HFF-Myc (cell line): ENCODE data around the gene GRIK2.
"Not testable (repeated sequence)": the region's sequence is repeated elsewhere in the genome, so short reads cannot be mapped to it uniquely, and the experiment has no call there.

Experiments
- DNase-seq: peaks from one replicate; pipeline ENCODE4 v3.0.0-alpha.2; 2011; ENCODE audit warnings: low read depth; ENCODE audit errors: extremely low read depth
- H3K4me3 ChIP-seq: replicated peaks from 2 replicates; pipeline ENCODE4 v1.5.1; 2011; ENCODE audit warnings: low read depth, mild to moderate bottlenecking, control low read depth, low read length
- TF ChIP-seq, protein P1 (sequence below): IDR thresholded peaks from 2 replicates; pipeline ENCODE4 v1.5.1; 2012; ENCODE audit warnings: mild to moderate bottlenecking, low read depth, low read length, control low read depth; ENCODE audit errors: missing control alignments

Gene GRIK2

DNA sequence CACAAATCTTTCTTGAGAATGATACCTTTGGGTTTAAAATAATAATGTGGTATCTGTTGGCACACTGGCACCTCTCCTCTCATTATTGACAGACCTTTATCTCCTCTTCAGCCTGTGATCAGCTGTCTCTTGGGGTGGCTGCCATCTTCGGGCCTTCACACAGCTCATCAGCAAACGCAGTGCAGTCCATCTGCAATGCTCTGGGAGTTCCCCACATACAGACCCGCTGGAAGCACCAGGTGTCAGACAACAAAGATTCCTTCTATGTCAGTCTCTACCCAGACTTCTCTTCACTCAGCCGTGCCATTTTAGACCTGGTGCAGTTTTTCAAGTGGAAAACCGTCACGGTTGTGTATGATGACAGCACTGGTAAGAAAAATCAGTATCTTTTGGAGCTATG is 232.8 kb downstream of the GRIK2 start:
- H3K4me3 ChIP-seq, result no peak overlapping the region
- TF ChIP-seq, protein P1, sequence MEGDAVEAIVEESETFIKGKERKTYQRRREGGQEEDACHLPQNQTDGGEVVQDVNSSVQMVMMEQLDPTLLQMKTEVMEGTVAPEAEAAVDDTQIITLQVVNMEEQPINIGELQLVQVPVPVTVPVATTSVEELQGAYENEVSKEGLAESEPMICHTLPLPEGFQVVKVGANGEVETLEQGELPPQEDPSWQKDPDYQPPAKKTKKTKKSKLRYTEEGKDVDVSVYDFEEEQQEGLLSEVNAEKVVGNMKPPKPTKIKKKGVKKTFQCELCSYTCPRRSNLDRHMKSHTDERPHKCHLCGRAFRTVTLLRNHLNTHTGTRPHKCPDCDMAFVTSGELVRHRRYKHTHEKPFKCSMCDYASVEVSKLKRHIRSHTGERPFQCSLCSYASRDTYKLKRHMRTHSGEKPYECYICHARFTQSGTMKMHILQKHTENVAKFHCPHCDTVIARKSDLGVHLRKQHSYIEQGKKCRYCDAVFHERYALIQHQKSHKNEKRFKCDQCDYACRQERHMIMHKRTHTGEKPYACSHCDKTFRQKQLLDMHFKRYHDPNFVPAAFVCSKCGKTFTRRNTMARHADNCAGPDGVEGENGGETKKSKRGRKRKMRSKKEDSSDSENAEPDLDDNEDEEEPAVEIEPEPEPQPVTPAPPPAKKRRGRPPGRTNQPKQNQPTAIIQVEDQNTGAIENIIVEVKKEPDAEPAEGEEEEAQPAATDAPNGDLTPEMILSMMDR, result no peak
- no peak for DNase-seq

DNA sequence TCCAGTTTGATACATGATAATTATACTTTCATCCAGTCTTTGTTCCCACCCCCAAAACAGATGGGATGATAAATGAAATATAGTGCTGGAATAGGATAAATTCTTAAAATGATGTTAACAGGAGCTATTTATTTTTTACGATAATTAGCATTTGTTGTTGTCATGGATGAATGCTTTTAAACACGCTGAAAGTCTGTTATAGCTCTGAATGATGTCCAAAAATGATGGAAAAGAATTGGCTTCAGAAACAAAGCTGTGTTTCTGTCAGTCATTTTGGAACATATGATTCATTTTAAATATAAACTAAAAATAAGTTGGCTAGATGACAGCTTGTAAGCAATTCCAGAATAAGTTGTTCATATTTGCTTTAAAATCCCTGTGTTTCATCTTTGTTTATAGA is 237.4 kb downstream of the GRIK2 start:
- H3K4me3 ChIP-seq, result no peak overlapping the region
- TF ChIP-seq, protein P1, result no peak
- no peak for DNase-seq

DNA sequence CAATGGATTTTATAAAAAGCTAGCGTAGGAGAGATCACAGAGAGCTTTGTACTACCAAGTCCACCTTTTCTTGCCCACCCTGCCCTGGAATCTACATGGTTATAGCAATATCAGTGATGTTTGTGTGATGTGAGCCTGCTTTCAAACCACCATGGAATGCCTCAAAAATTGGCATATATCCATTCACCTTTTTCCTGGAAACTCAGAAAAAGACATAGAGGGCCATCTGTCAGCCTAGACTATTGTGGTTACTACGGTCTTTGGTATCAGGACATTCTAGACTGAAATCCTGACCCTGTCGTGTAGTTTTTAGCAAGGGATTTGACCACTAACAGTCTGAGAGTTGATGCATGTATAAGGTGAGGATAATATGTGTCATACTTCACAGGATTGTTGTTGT is 239.6 kb downstream of the GRIK2 start:
- no peak for DNase-seq
- H3K4me3 ChIP-seq, result no peak overlapping the region
- TF ChIP-seq, protein P1, result no peak

DNA sequence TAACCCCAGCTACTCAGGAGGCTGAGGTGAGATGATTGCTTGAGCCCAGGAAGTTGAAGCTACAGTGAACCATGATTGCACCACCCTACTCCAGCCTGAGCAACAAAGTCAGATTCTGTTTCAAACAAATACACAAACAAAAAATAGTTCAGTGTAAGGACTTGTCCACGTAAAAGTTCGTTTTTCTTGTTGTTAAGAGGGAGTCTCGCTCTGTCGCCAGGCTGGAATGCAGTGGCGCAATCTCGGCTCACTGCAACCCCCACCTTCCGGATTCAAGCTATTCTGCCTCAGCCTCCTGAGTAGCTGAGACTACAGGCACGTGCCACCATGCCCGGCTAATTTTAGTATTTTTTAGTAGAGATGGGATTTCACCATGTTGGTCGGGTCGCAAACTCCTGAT is 245.4 kb downstream of the GRIK2 start:
- not testable (repeated sequence) for DNase-seq

DNA sequence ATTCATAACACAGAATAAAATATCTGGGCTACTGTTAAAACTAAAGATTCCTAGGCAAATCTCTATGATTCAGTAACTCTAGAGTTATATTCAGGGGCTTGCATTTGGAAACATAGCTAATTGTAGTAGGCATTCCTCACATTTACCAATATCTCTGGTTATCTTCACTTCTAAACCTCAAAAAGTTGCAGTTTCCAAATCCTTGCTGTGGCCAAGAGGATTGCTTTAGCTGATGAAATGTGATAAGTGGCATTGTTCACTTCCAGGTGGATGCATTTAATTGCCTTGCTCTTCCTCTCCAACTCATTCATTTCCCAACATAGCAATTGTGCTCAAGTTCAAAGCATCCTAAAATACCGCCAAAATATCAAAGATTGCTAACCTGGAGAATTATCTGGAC is 246.6 kb downstream of the GRIK2 start:
- TF ChIP-seq, protein P1, result no peak
- H3K4me3 ChIP-seq, result no peak overlapping the region

More for the DNA sequence above, 245.4 kb downstream of the GRIK2 start:
- H3K4me3 ChIP-seq, result not testable (repeated sequence)

DNA sequence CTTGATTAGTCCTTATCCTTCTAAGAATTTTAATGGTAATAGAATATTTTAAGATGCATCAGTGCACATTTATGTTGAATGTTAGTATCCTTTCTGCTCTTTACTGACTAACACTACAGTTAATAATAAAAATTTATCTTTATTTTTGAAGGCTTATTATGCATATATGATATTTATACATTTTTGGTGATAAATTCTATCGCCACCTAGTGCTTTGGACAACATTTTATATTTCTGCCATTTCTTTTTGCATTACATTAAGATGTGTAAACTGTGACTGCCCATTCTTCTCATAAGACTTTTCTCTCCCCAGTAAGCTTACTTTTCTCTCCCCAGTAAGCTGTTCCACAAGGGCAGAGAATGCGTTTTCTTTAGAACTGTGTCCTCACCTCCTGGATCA is 252.3 kb downstream of the GRIK2 start:
- TF ChIP-seq, protein P1, result no peak
- H3K4me3 ChIP-seq, result no peak overlapping the region
- no peak for DNase-seq

More for the DNA sequence above, 246.6 kb downstream of the GRIK2 start:
- DNase-seq, result no peak

DNA sequence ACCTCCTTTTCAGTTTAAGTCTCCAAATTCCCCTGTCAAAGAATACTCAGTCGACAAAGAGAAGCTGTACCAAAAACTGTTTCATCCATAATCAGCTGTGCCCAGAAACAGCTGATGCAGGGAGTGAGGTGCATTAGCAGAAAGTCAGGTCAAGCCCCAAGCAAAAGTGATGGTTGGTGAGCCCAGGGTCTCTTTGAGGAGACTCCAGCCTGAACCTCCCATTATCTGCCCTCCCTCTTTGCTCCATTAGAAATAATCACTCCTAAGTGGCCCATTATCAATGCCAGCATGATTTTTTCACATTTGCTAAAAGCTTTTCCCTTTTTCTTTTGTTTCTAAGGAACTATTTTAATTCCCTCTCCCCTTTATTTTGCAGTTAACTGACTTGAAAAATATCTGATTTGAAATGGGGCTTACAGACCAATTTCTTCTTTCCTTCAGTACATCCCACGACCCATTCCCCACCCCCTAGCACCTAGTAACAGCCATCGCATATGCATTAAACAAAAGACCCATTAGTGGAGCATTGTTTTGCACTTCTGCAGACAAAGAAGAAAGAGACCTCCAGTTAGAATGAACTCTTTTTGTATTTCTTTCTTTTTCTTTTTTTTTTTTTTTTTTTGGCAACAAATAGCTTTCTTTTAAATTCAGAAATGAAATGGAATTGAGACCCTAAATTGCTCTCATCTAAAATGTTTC is 257.0 kb downstream of the GRIK2 start:
- no peak overlapping the region for H3K4me3 ChIP-seq
- DNase-seq, result no peak

More for the DNA sequence above, 257.0 kb downstream of the GRIK2 start:
- TF ChIP-seq, protein P1, result no peak
